Osteocyte (in vitro differentiated cells): ENCODE results near the gene TFF2. TPM values are rescaled to one million over a fixed set of nuclear protein-coding genes. Genes with fewer than 3 reads are reported as not detected.

Experiments
- DNase-seq: peaks from one replicate; pipeline ENCODE4 v3.0.0; 2021; ENCODE audit warnings: mixed read lengths; ENCODE audit not compliant: unreplicated experiment; ENCODE audit errors: extremely low spot score
- H3K27ac Mint-ChIP-seq: one replicate; pipeline ENCODE4 v1.8.0; 2021; ENCODE audit warnings: mild to moderate bottlenecking, mixed read lengths; ENCODE audit not compliant: unreplicated experiment
- H3K27me3 Mint-ChIP-seq: one replicate; pipeline ENCODE4 v1.8.0; 2021; ENCODE audit warnings: mixed read lengths; ENCODE audit not compliant: unreplicated experiment
- H3K36me3 Mint-ChIP-seq: one replicate; pipeline ENCODE4 v1.8.0; 2021; ENCODE audit warnings: mixed read lengths; ENCODE audit not compliant: unreplicated experiment
- H3K4me1 Mint-ChIP-seq: one replicate; pipeline ENCODE4 v1.8.0; 2021; ENCODE audit warnings: mixed read lengths; ENCODE audit not compliant: unreplicated experiment
- H3K4me3 Mint-ChIP-seq: one replicate; pipeline ENCODE4 v1.8.0; 2021; ENCODE audit warnings: mild to moderate bottlenecking, moderate library complexity, mixed read lengths; ENCODE audit not compliant: unreplicated experiment
- H3K9me3 Mint-ChIP-seq: one replicate; pipeline ENCODE4 v1.8.0; 2021; ENCODE audit warnings: mixed read lengths; ENCODE audit not compliant: unreplicated experiment
- total RNA-seq: library from RNA; stranded (reverse); gene quantifications from 2 replicates; pipeline ENCODE4 v1.2.1, GENCODE V29; 2021
- TF ChIP-seq, protein P1 (sequence below): fragments of 200-600 bp; sonication (generic); IDR thresholded peaks from 2 replicates; pipeline ENCODE4 v1.5.0; 2021; ENCODE audit warnings: antibody characterized with exemption, mild to moderate bottlenecking, moderate library complexity

The TFF2 gene
- total RNA-seq, 1 donor from 2014 or later = not detected

DNA sequence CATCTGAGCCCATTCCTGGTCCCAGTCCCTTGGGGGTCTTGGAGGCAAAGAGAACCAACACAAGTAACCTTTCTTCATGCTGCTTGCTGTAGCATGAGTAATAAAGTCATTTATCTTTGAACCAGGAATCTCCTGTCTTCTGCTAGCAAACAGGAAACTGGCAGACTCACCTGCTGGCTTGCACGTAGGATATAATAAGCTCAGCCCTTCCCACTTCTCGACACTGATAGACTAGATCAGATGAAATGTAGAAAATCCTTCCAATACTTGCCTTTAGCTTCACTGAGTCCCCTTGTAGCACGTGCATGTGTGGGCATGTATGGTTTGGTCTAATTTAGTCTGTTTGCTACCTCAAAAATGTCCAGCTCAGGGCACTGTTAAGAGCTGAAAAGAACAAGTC is 6.5 kb upstream of the TFF2 start:
- DNase-seq = no peak
- H3K27ac Mint-ChIP-seq = no peak overlapping the region
- peaks cover 2% of the 10 kb centered on the region for H3K36me3 Mint-ChIP-seq
- H3K4me3 Mint-ChIP-seq = no peak overlapping the region
- H3K27me3 Mint-ChIP-seq = peaks cover 31% of the 10 kb centered on the region
- H3K9me3 Mint-ChIP-seq = peaks cover 14% of the 10 kb centered on the region
- TF ChIP-seq, protein P1, sequence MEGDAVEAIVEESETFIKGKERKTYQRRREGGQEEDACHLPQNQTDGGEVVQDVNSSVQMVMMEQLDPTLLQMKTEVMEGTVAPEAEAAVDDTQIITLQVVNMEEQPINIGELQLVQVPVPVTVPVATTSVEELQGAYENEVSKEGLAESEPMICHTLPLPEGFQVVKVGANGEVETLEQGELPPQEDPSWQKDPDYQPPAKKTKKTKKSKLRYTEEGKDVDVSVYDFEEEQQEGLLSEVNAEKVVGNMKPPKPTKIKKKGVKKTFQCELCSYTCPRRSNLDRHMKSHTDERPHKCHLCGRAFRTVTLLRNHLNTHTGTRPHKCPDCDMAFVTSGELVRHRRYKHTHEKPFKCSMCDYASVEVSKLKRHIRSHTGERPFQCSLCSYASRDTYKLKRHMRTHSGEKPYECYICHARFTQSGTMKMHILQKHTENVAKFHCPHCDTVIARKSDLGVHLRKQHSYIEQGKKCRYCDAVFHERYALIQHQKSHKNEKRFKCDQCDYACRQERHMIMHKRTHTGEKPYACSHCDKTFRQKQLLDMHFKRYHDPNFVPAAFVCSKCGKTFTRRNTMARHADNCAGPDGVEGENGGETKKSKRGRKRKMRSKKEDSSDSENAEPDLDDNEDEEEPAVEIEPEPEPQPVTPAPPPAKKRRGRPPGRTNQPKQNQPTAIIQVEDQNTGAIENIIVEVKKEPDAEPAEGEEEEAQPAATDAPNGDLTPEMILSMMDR = no peak
- H3K4me1 Mint-ChIP-seq = no peaks in the 10 kb centered on the region

DNA sequence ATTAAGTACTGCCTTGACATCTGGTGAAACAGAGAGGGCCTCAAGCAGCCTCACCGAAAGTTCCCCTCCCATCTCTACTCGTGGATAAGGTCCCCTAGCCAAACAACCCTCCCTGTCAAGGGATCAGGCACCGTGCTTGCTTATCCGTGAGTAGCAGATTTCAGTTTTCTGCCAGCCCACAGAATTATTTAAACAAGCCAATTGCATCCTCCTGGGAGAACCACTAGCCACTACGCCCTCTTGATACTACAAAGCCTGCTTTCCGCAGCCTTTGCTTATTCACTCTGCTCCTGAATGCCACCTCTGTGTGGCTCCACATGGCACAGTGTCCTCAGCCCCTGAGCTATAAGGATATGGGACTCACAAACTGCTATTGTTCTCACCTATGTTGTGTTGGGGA is 5.9 kb upstream of the TFF2 start:
- no peak for DNase-seq
- Mint-ChIP-seq H3K9me3 (peaks cover 14% of the 10 kb centered on the region), H3K4me3 (no peak overlapping the region), H3K4me1 (no peaks in the 10 kb centered on the region), H3K27ac (no peak overlapping the region), H3K36me3 (peaks cover 2% of the 10 kb centered on the region), H3K27me3 (peaks cover 25% of the 10 kb centered on the region)
- TF ChIP-seq, protein P1 = no peak

DNA sequence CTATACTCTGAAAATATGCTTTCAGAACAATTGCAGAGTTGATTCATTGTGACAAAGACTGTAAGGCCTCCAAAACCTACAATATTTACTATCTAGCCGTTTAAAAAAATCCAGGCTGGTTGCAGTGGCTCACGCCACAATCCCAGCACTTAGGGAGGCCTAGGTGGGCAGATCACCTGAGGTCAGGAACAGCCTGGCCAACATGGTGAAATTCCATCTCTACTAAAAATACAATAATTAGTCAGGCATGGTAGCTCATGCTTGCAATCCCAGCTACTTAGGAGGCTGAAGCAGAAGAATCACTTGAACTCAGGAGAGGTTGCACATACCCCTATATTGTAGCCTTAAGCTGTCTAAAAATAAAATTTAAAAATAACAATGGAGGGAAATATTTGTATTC is 5.3 kb upstream of the TFF2 start:
- DNase-seq = no peak
- peaks cover 25% of the 10 kb centered on the region for H3K27me3 Mint-ChIP-seq

DNA sequence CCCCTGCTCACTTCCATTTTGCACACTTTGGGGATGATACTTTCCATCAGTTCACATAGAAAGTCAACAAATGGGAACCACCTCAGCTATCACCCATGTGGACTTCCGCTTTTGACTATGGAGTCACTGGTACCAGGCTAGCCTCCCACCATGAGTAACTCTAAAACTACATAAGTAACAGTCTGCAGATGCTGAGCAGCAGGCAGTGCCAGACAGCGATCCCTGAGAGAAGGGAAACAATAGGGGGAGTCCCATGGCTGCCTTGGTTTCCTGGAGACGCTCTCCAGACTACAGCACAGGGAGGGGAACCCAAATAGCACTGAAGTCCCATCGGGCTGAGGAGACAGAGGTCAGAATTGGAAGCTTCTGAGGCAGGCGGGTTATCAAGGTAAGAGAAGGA is 2.8 kb upstream of the TFF2 start:
- peaks cover 25% of the 10 kb centered on the region for H3K27me3 Mint-ChIP-seq
- no peak for DNase-seq
- TF ChIP-seq, protein P1 = no peak
- H3K4me3 Mint-ChIP-seq = no peak overlapping the region
- H3K4me1 Mint-ChIP-seq = no peaks in the 10 kb centered on the region
- H3K9me3 Mint-ChIP-seq = peaks cover 14% of the 10 kb centered on the region
- peaks cover 2% of the 10 kb centered on the region for H3K36me3 Mint-ChIP-seq
- no peak overlapping the region for H3K27ac Mint-ChIP-seq

More for the DNA sequence above, 5.3 kb upstream of the TFF2 start:
- H3K27ac Mint-ChIP-seq = no peak overlapping the region
- TF ChIP-seq, protein P1 = no peak
- H3K36me3 Mint-ChIP-seq = peaks cover 2% of the 10 kb centered on the region
- no peaks in the 10 kb centered on the region for H3K4me1 Mint-ChIP-seq
- peaks cover 14% of the 10 kb centered on the region for H3K9me3 Mint-ChIP-seq
- H3K4me3 Mint-ChIP-seq = no peak overlapping the region

DNA sequence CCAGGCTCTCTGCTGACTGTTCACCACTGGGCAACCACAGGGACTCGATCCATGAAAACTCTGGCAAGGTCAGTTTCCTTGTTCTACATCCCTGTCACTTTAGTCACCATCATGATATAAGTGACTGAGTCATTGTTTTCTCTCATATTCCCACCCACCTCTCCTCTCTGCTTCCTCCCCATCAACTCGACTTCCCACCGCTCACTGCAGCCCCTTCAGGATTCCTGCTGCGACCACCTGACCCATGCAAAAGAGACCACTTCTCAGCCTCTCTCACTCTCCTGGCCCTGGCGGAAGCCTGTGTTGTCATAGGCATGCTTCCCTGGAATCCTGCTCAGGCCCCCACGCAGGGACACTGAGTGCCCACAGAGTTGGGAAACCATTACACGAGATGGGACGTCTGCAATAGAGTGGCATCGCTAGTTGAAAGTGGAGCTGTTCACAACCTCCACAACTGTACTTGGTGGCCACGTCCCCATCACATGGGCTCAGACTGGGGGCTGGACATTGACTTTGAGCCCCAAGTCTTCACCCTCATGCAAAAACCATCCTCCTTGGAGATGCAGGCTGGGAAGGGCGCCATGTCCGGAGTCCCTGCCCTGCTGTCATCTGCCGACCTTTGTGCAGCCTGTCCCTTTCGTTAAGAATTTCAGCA is 1.8 kb upstream of the TFF2 start:
- Mint-ChIP-seq H3K9me3 (peaks cover 14% of the 10 kb centered on the region), H3K4me1 (no peaks in the 10 kb centered on the region), H3K27me3 (peaks cover 25% of the 10 kb centered on the region), H3K27ac (no peak overlapping the region), H3K4me3 (no peak overlapping the region), H3K36me3 (peaks cover 2% of the 10 kb centered on the region)
- no peak for DNase-seq
- TF ChIP-seq, protein P1 = no peak
